Stomach (tissue), 4 donors: ENCODE data around the gene HLA-DQB1.

Source experiments
- POLR2AphosphoS5 ChIP-seq, 3 donors: sonication (generic); formaldehyde crosslinking; IDR thresholded peaks; one replicate each; pipeline ENCODE4 v1.6.1; 2016; ENCODE audit warnings: antibody characterized with exemption in 3 of 3
- TF ChIP-seq, protein P1 (sequence below), 7 experiments: fragments of 450-650 bp in 4 of 7; fragments of 200-600 bp in 3 of 7; sonication (generic) in 3 of 7; IDR thresholded peaks; one replicate each; pipeline ENCODE4 v1.5.1; 2016 to 2019; ENCODE audit warnings: antibody characterized with exemption in 7 of 7, control low read depth in 2 of 7, mild to moderate bottlenecking in 1 of 7

DNA sequence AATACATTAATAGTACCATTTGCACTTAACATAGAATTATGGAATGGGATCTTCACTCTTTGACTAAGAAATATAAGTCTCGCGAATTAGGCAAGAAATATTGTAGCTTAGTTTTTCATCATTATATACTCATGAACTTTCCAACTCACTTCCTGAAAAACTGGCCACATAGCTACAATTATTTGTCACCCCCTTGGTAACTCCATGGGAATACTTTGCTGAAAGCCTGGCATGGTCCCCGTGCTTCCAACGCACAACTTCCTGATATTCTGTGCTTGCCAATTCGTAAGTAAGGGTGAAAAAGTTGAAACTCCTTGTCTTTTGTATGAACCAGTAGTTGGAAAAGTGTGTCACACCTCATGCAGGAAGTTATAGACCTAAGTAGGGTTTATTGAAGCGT, 53.0 kb downstream of the HLA-DQB1 start:
- TF ChIP-seq POLR2AphosphoS5 (IDR thresholded peaks at IDR 0.05) = no peak
- TF ChIP-seq, protein P1, sequence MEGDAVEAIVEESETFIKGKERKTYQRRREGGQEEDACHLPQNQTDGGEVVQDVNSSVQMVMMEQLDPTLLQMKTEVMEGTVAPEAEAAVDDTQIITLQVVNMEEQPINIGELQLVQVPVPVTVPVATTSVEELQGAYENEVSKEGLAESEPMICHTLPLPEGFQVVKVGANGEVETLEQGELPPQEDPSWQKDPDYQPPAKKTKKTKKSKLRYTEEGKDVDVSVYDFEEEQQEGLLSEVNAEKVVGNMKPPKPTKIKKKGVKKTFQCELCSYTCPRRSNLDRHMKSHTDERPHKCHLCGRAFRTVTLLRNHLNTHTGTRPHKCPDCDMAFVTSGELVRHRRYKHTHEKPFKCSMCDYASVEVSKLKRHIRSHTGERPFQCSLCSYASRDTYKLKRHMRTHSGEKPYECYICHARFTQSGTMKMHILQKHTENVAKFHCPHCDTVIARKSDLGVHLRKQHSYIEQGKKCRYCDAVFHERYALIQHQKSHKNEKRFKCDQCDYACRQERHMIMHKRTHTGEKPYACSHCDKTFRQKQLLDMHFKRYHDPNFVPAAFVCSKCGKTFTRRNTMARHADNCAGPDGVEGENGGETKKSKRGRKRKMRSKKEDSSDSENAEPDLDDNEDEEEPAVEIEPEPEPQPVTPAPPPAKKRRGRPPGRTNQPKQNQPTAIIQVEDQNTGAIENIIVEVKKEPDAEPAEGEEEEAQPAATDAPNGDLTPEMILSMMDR (IDR thresholded peaks at IDR 0.05) = no peak
